Panc1 (cell line): Measurements from ENCODE around the gene ADK. TPM values are rescaled to one million over a fixed set of nuclear protein-coding genes. Genes with fewer than 3 reads are reported as not detected.
A peak's percentile ranks its signal among the peaks of the same experiment; 100 is the strongest.
"Not testable (repeated sequence)": the region's sequence is repeated elsewhere in the genome, so short reads cannot be mapped to it uniquely, and the experiment has no call there.

Experiments
- ATAC-seq: fragments of 200-7000 bp; cut with Tn5 transposase; 2 replicates; pipeline ENCODE4 v1.9.1; 2020; ENCODE audit warnings: mild to moderate bottlenecking, moderate library complexity
- BruUV-seq: library from RNA; stranded (reverse); fragments of 400-500 nt; replicated peaks from 2 replicates; lab custom pipeline; 2021; lab: Mats Ljungman, UMichigan
- CTCF ChIA-PET: fragments of 300-600 bp; sonication (Branson Sonifier 250); formaldehyde crosslinking; loops from one replicate; lab custom pipeline; 2022; ENCODE audit warnings: antibody characterized with exemption; lab: Charles Lee
- POLR2A ChIA-PET: fragments of 300-600 bp; sonication (Branson Sonifier 250); formaldehyde crosslinking; loops from one replicate; lab custom pipeline; 2022; ENCODE audit warnings: antibody characterized with exemption; lab: Charles Lee
- DNase-seq: peaks from one replicate; pipeline ENCODE4 v3.0.0-alpha.2; 2010; ENCODE audit warnings: low read depth, low spot score
- H3K27ac ChIP-seq: 2 replicates; pipeline ENCODE4 v1.5.1; 2011; ENCODE audit warnings: mild to moderate bottlenecking, low read length, inconsistent platforms
- H3K27me3 ChIP-seq: fragments of 200-500 bp; sonication (Bioruptor generic); 2 replicates; pipeline ENCODE4 v1.6.0; 2014; ENCODE audit warnings: low read length, inconsistent platforms; ENCODE audit not compliant: control insufficient read depth, insufficient read depth
- H3K36me3 ChIP-seq: fragments of 200-500 bp; sonication (Bioruptor generic); 2 replicates; pipeline ENCODE4 v1.5.1; 2014; ENCODE audit warnings: inconsistent platforms, mild to moderate bottlenecking, low read length, moderate library complexity; ENCODE audit not compliant: control insufficient read depth, insufficient read depth
- H3K4me1 ChIP-seq: 2 replicates; pipeline ENCODE4 v1.5.1; 2011; ENCODE audit warnings: inconsistent platforms, mild to moderate bottlenecking, low read length, moderate library complexity; ENCODE audit not compliant: control insufficient read depth, insufficient read depth
- H3K4me3 ChIP-seq, 2 experiments: 2 replicates each; pipeline ENCODE4 v1.5.1; 2011 to 2012; ENCODE audit warnings: low read depth in 2 of 2, low read length in 2 of 2, mild to moderate bottlenecking in 2 of 2, inconsistent platforms in 1 of 2, moderate library complexity in 1 of 2
- H3K9me3 ChIP-seq: fragments of 200-500 bp; sonication (Bioruptor generic); 2 replicates; pipeline ENCODE4 v1.5.1; 2014; ENCODE audit warnings: low read depth, mild to moderate bottlenecking, inconsistent platforms, low read length, moderate library complexity; ENCODE audit not compliant: control insufficient read depth, insufficient read depth
- CTCF ChIP-seq: fragments of 450-650 bp; IDR thresholded peaks from 2 replicates; pipeline ENCODE4 v1.5.1; 2017; ENCODE audit warnings: mild to moderate bottlenecking
- POLR2AphosphoS5 ChIP-seq: IDR thresholded peaks from 2 replicates; pipeline ENCODE4 v1.6.1; 2012; ENCODE audit warnings: mild to moderate bottlenecking, low read depth, low read length, moderate library complexity
- REST ChIP-seq, 2 experiments: IDR thresholded peaks; 2 replicates each; pipeline ENCODE4 v1.6.1; 2011 to 2012; ENCODE audit warnings: low read depth in 2 of 2, control low read depth in 1 of 2, low read length in 1 of 2, mild to moderate bottlenecking in 1 of 2, moderate library complexity in 1 of 2; ENCODE audit not compliant: insufficient read depth in 1 of 2
- SIN3A ChIP-seq: IDR thresholded peaks from 2 replicates; pipeline ENCODE4 v1.6.1; 2012; ENCODE audit warnings: low read depth, mild to moderate bottlenecking, low read length, moderate library complexity, borderline replicate concordance; ENCODE audit not compliant: insufficient read depth
- TCF7L2 ChIP-seq: IDR thresholded peaks from 2 replicates; pipeline ENCODE4 v1.6.1; 2011; ENCODE audit warnings: mild to moderate bottlenecking, low read depth, low read length, inconsistent platforms
- in situ Hi-C: cut with HindIII; loops from 2 replicates; pipeline ENCODE4 v1.10.0; 2016; ENCODE audit warnings: low sequenced_read_pairs, low pct_unique_long_range_greater_than_20kb
- intact Hi-C: fragments of 100-400 bp; cut with micrococcal nuclease; formaldehyde crosslinking; loops from one replicate; pipeline ENCODE4 v1.10.0; 2022; ENCODE audit not compliant: unreplicated experiment
- total RNA-seq: library from RNA; stranded (reverse); gene quantifications from one replicate; pipeline ENCODE4 v1.2.1, GENCODE V29; 2021; ENCODE audit not compliant: unreplicated experiment

The ADK gene
- total RNA-seq, 1 experiment from 2014 or later, result 64.5 TPM

DNA sequence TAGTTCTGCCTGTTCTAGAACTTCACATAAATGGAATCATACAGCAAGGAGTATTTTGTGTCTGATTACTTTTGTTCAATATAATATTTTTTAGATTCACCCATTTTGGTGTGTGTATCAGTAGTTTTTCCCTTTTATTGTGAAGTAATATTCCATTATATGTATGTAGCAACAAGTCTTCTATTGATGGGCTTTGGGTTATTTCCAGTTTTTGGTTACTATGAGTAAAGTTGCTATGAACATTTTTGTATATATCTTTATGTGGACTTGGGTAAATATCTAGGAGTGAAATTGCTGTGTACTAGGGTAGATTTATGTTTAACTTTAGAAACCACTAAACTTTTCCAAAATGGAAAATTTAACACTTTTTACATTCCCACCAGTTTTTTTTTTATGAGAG is 35.7 kb downstream of the ADK start:
- in situ Hi-C loops, result no loop called here
- no peak for ATAC-seq
- Histone ChIP-seq H3K4me1 (peaks cover 39% of the 10 kb centered on the region), H3K27ac (no peak overlapping the region), H3K9me3 (no peaks in the 10 kb centered on the region), H3K36me3 (no peaks in the 10 kb centered on the region), H3K4me3 (no peak overlapping the region), H3K27me3 (no peaks in the 10 kb centered on the region)
- ChIA-PET POLR2A (interaction anchor here (0.6 kb wide), 1 partner anchor 793 kb away, joined by 3 read pairs; no protein-coding TSS in a partner anchor), CTCF (no interaction called here)
- TF ChIP-seq REST (IDR thresholded peaks at IDR 0.05; ENCODE audit: insufficient read depth in 1 of 2, low read depth in 2 of 2, low read length in 1 of 2), result no peak
- TF ChIP-seq CTCF, result no peak
- no peak for TF ChIP-seq TCF7L2
- no peak for TF ChIP-seq POLR2AphosphoS5
- no peak for TF ChIP-seq SIN3A
- intact Hi-C loops, result no loop called here
- no TSS peak for BruUV-seq
- no peak for DNase-seq

DNA sequence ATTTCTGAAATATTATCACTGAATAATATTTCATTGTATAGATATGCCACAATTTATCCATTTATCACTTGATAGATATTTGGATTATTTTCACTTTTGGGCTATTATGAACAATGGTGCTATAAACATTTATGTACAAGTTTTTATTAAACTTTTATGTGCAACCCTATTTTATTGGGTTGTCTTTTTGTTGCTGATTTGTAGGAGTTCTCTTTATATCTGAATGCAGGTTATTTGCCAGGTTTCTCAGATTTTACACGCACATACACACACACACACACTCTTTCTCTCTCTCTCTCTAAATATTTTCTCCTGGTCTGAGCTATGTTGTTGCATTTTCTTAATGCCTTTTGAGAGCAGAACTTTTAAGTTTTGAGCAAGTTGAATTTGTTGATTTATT is 36.2 kb downstream of the ADK start:
- BruUV-seq, result no TSS peak
- peaks cover 43% of the 10 kb centered on the region for H3K4me1 ChIP-seq
- CTCF ChIA-PET, result no interaction called here
- in situ Hi-C loops (no loop called here), intact Hi-C loops (no loop called here)
- no peak for TF ChIP-seq TCF7L2
- no peak for TF ChIP-seq REST (IDR thresholded peaks at IDR 0.05; ENCODE audit: insufficient read depth in 1 of 2, low read depth in 2 of 2, low read length in 1 of 2)
- no peak for TF ChIP-seq SIN3A
- no peak for TF ChIP-seq CTCF
- TF ChIP-seq POLR2AphosphoS5, result no peak
- ATAC-seq (no peak), DNase-seq (no peak)
- no peak overlapping the region for H3K4me3 ChIP-seq
- H3K27ac ChIP-seq, result peak overlapping the region; percentile 5; the same call in 1 of the 2 replicates
- H3K9me3 ChIP-seq, result no peaks in the 10 kb centered on the region
- H3K36me3 ChIP-seq, result no peaks in the 10 kb centered on the region
- POLR2A ChIA-PET, result interaction anchor here (0.6 kb wide), 1 partner anchor 792 kb away, joined by 3 read pairs; no protein-coding TSS in a partner anchor
- no peaks in the 10 kb centered on the region for H3K27me3 ChIP-seq

GRCh38 chr10:74188617-74189016 is 37.6 kb downstream of the ADK start:
- in situ Hi-C loops, POLR2A ChIA-PET, H3K27ac ChIP-seq: not testable (repeated sequence)

More at GRCh38 chr10:74188617-74189016, 37.6 kb downstream of the ADK start:
- intact Hi-C loops, H3K36me3 ChIP-seq, H3K9me3 ChIP-seq, BruUV-seq, ATAC-seq, CTCF ChIA-PET, DNase-seq, H3K27me3 ChIP-seq, H3K4me3 ChIP-seq: not testable (repeated sequence)
- H3K4me1 ChIP-seq, result peaks cover 43% of the 10 kb centered on the region
